Endothelial cell of umbilical vein (primary cell): ENCODE measurements around the gene FAM167B. TPM values are rescaled to one million over a fixed set of nuclear protein-coding genes. Genes with fewer than 3 reads are reported as not detected.

Experiments
- BruUV-seq: library from RNA; stranded (reverse); fragments of 400-500 nt; replicated peaks from 2 replicates; lab custom pipeline; 2021; lab: Mats Ljungman, UMichigan
- CTCF ChIA-PET: fragments of 300-600, 350-600 bp; sonication (Branson Sonifier 250); formaldehyde crosslinking; loops from one replicate; lab custom pipeline; 2021; ENCODE audit warnings: antibody characterized with exemption, inconsistent platforms; lab: Charles Lee
- POLR2A ChIA-PET: fragments of 300-600, 350-600 bp; sonication (Branson Sonifier 250); formaldehyde crosslinking; loops from one replicate; lab custom pipeline; 2021; ENCODE audit warnings: antibody characterized with exemption, inconsistent platforms; lab: Charles Lee
- DNase-seq: peaks from one replicate; pipeline ENCODE4 v3.0.0-alpha.2; 2011; ENCODE audit warnings: low read depth, low spot score
- FAIRE-seq: peaks from 2 replicates; lab custom pipeline; 2011; peaks lifted over from hg19 to GRCh38; lab: Jason Lieb, UNC
- H2AFZ ChIP-seq: 2 replicates; pipeline ENCODE4 v1.6.0; 2012; ENCODE audit warnings: low read depth, low read length, control low read depth, inconsistent platforms
- H3K27ac ChIP-seq: 2 replicates; pipeline ENCODE4 v1.5.1; 2011; ENCODE audit warnings: low read depth, mild to moderate bottlenecking, control low read depth, low read length, moderate library complexity; ENCODE audit not compliant: insufficient read depth
- H3K27me3 ChIP-seq, 2 experiments: 2 replicates each; pipeline versions ENCODE4 v1.6.0 to v1.6.1; 2011; ENCODE audit warnings: low read length in 2 of 2, mixed read lengths in 1 of 2; ENCODE audit not compliant: control insufficient read depth in 2 of 2, insufficient read depth in 2 of 2
- H3K36me3 ChIP-seq, 2 experiments: 2 replicates in 1 of 2; 3 replicates in 1 of 2; pipeline ENCODE4 v1.5.1; 2011; ENCODE audit warnings: low read length in 2 of 2, mild to moderate bottlenecking in 1 of 2, moderate library complexity in 1 of 2; ENCODE audit not compliant: control insufficient read depth in 2 of 2, insufficient read depth in 2 of 2; ENCODE audit errors: extremely low read depth in 1 of 2
- H3K4me1 ChIP-seq: 3 replicates; pipeline ENCODE4 v1.5.1; 2011; ENCODE audit warnings: mild to moderate bottlenecking, low read length; ENCODE audit not compliant: control insufficient read depth, insufficient read depth; ENCODE audit errors: extremely low read depth
- H3K4me2 ChIP-seq: 2 replicates; pipeline ENCODE4 v1.6.1; 2011; ENCODE audit warnings: low read length, control low read depth, mixed read lengths; ENCODE audit not compliant: insufficient read depth
- H3K4me3 ChIP-seq, 3 experiments: fragments of 200-600 bp in 1 of 3; sonication (generic), shearing (Covaris generic) in 1 of 3; replicated peaks in 1 of 3; 2 replicates each; pipeline ENCODE4 v1.5.1; 2011 to 2016; ENCODE audit warnings: control low read depth in 3 of 3, low read length in 3 of 3, mild to moderate bottlenecking in 2 of 3, inconsistent platforms in 1 of 3, low read depth in 1 of 3, moderate library complexity in 1 of 3; ENCODE audit not compliant: insufficient read depth in 1 of 3
- H3K79me2 ChIP-seq: 2 replicates; pipeline ENCODE4 v1.6.0; 2012; ENCODE audit warnings: low read length, inconsistent platforms; ENCODE audit not compliant: control insufficient read depth, insufficient read depth
- H3K9ac ChIP-seq: replicated peaks from 2 replicates; pipeline ENCODE3; 2011; ENCODE audit warnings: low read length, control low read depth; ENCODE audit not compliant: insufficient read depth; ENCODE audit errors: extremely low read depth
- H3K9me1 ChIP-seq: replicated peaks from 3 replicates; pipeline ENCODE4 v1.6.0; 2011; ENCODE audit warnings: mild to moderate bottlenecking, low read length; ENCODE audit not compliant: control insufficient read depth, insufficient read depth; ENCODE audit errors: extremely low read depth
- H3K9me3 ChIP-seq: replicated peaks from 2 replicates; pipeline ENCODE4 v1.5.1; 2012; ENCODE audit warnings: low read length, inconsistent platforms; ENCODE audit not compliant: control insufficient read depth, insufficient read depth
- H4K20me1 ChIP-seq: replicated peaks from 2 replicates; pipeline ENCODE3; 2011; ENCODE audit warnings: mild to moderate bottlenecking, low read length; ENCODE audit not compliant: control insufficient read depth, insufficient read depth; ENCODE audit errors: extremely low read depth
- CTCF ChIP-seq, 2 donors: IDR thresholded peaks; 1 replicate in 1 of 2; 2 replicates in 1 of 2; pipeline ENCODE4 v1.5.1; 2011; ENCODE audit warnings: low read length in 2 of 2, mild to moderate bottlenecking in 2 of 2, moderate library complexity in 2 of 2, control low read depth in 1 of 2, inconsistent platforms in 1 of 2, low read depth in 1 of 2; ENCODE audit not compliant: insufficient read depth in 1 of 2; ENCODE audit errors: extremely low read depth in 1 of 2
- EZH2 ChIP-seq: IDR thresholded peaks from 2 replicates; pipeline ENCODE4 v1.6.1; 2012; ENCODE audit warnings: borderline replicate concordance, low read depth, mild to moderate bottlenecking, moderate library complexity, low read length, inconsistent platforms; ENCODE audit not compliant: severe bottlenecking
- FOS ChIP-seq: IDR thresholded peaks from 2 replicates; pipeline ENCODE4 v1.6.1; 2011; ENCODE audit warnings: mild to moderate bottlenecking, low read length, moderate library complexity, borderline replicate concordance; ENCODE audit not compliant: insufficient read depth
- GATA2 ChIP-seq: IDR thresholded peaks from 2 replicates; pipeline ENCODE4 v1.7.0; 2011; ENCODE audit warnings: low read depth, mild to moderate bottlenecking, moderate library complexity, mixed read lengths, low read length; ENCODE audit not compliant: insufficient read length, insufficient read depth
- JUN ChIP-seq: IDR thresholded peaks from 2 replicates; pipeline ENCODE4 v1.6.1; 2011; ENCODE audit warnings: borderline replicate concordance, low read depth; ENCODE audit not compliant: insufficient read length, insufficient read depth
- MAX ChIP-seq: IDR thresholded peaks from 2 replicates; pipeline ENCODE4 v1.6.1; 2011; ENCODE audit not compliant: insufficient read depth, insufficient read length
- MYC ChIP-seq: IDR thresholded peaks from one replicate; pipeline ENCODE4 v1.6.1; 2011; ENCODE audit warnings: mild to moderate bottlenecking, low read depth, low read length
- POLR2A ChIP-seq: IDR thresholded peaks from 2 replicates; pipeline ENCODE4 v1.6.1; 2012; ENCODE audit warnings: low read depth, mild to moderate bottlenecking, control low read depth, low read length
- POLR2AphosphoS5 ChIP-seq: IDR thresholded peaks from 2 replicates; pipeline ENCODE4 v1.6.1; 2012; ENCODE audit warnings: low read depth, mild to moderate bottlenecking, control low read depth, low read length, moderate library complexity; ENCODE audit not compliant: insufficient read depth
- dilution Hi-C: fragments of 300-500 bp; cut with MboI; formaldehyde crosslinking; loops from one replicate; pipeline ENCODE4 v1.15.0; 2019; ENCODE audit warnings: low sequenced_read_pairs; ENCODE audit not compliant: extremely low pct_ligation_motif_present
- intact Hi-C: fragments of 100-400 bp; cut with micrococcal nuclease; formaldehyde crosslinking; loops from one replicate; pipeline ENCODE4 v1.10.0; 2022
- polyA plus RNA-seq, 4 experiments: library from polyadenylated mRNA; depleted of rRNA in 3 of 4; stranded (reverse) in 3 of 4; unstranded in 1 of 4; fragments of >200 nt; gene quantifications; 2 replicates each; pipeline versions ENCODE4 v1.2.1 to v1.2.3, GENCODE V29; 2011 to 2012; ENCODE audit warnings: missing spikeins in 1 of 4
- total RNA-seq: library from RNA; stranded (reverse); gene quantifications from 2 replicates; pipeline ENCODE4 v1.2.3, GENCODE V29; 2021

Gene FAM167B
- total and polyA plus RNA-seq, 2 donors (not counting 3 experiments of a cell fraction or from before 2014, with no cell fraction given): 2.1 to 5.6 TPM

DNA sequence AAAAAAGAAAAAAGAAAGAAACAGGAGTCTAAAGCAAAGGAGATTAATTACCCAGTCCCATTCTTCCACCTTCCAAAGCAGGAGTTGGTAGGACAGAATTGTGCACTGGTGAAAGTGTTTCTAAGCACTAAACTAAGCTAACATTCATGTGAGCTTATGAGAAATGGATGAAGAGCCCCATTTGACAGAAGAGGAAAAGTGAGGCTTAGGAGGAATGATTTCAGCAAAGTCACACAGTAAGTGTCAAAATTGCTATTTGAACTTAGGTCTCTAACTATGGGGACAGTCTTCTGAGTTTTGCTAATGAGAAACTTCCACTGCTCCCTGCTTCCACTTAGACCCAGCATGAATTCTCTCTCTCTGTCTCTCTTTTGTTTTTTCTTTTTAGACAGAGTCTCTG, 22.7 kb downstream of the FAM167B start:
- DNase-seq: no peak
- ChIA-PET POLR2A (no interaction called here), CTCF (interaction anchor here (0.6 to 2.1 kb wide), 2 partner anchors 14 to 22 kb away, joined by 3 to 4 read pairs; partner anchors contain the start of gene HDAC1)
- Histone ChIP-seq H3K4me3 (no peak overlapping the region), H4K20me1 (no peaks in the 10 kb centered on the region), H3K27me3 (peaks cover 3 to 13% of the 10 kb centered on the region in 2 experiments), H3K9ac (no peak overlapping the region), H3K9me3 (no peaks in the 10 kb centered on the region), H2AFZ (no peak overlapping the region), H3K27ac (no peak overlapping the region), H3K9me1 (no peaks in the 10 kb centered on the region), H3K4me2 (no peak overlapping the region), H3K36me3 (no peaks in the 10 kb centered on the region), H3K79me2 (no peaks in the 10 kb centered on the region), H3K4me1 (peaks cover 5% of the 10 kb centered on the region)
- no TSS peak for BruUV-seq
- TF ChIP-seq JUN (no peak), POLR2AphosphoS5 (no peak), CTCF (IDR thresholded peaks at IDR 0.05; ENCODE audit: extremely low read depth in 1 of 2, insufficient read depth in 1 of 2, low read depth in 1 of 2, low read length in 2 of 2) (no peak), EZH2 (no peak), MYC (no peak), GATA2 (no peak), POLR2A (no peak), FOS (no peak), MAX (no peak)
- dilution Hi-C loops: no loop called here
- intact Hi-C loops: no loop called here
- no peak for FAIRE-seq
